Skeletal muscle cell (primary cell): ENCODE results near the gene G6PC3.

Experiments used
- DNase-seq: peaks from one replicate; pipeline ENCODE4 v3.0.0-alpha.2; 2010; ENCODE audit warnings: low read depth
- H3K4me3 ChIP-seq: 2 replicates; pipeline ENCODE4 v1.5.1; 2011; ENCODE audit warnings: low read depth, mild to moderate bottlenecking, control low read depth, low read length, moderate library complexity

G6PC3 gene

DNA sequence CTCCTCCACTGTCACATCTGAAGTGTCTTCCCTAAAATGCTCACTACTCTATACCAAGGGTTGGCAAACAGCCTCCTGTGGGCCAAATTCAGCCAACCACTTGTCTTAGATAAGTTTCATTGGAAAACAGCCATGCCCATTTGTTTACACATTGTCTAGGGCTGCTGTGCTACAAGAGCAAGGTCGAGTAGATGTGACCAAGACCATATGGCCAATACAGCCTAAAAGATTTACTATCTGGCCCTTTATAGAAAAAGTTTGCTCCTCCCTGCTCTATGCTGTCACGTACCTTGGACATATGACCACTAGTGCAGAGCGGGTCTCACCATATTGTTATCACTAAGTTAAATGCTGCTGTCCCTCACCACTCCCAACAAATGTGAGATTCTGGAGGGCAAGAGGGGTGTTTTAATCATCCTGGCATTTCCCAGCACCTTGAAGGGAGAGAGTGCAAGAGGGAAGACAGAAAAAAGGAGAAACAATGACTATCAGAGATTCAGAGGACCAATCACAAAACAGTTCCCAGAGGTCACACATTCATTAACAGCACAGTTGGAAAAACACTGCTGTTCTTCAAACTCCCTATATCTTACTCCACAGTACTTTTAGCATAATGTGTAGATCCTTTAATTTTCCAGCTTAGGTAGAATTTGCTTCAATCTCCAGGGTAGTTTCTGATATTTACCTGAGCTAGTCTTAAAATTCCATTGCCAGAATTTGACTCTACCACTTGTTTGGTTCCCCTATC is 17.2 kb upstream of the G6PC3 start:
- no peak for DNase-seq
- no peak overlapping the region for H3K4me3 ChIP-seq

DNA sequence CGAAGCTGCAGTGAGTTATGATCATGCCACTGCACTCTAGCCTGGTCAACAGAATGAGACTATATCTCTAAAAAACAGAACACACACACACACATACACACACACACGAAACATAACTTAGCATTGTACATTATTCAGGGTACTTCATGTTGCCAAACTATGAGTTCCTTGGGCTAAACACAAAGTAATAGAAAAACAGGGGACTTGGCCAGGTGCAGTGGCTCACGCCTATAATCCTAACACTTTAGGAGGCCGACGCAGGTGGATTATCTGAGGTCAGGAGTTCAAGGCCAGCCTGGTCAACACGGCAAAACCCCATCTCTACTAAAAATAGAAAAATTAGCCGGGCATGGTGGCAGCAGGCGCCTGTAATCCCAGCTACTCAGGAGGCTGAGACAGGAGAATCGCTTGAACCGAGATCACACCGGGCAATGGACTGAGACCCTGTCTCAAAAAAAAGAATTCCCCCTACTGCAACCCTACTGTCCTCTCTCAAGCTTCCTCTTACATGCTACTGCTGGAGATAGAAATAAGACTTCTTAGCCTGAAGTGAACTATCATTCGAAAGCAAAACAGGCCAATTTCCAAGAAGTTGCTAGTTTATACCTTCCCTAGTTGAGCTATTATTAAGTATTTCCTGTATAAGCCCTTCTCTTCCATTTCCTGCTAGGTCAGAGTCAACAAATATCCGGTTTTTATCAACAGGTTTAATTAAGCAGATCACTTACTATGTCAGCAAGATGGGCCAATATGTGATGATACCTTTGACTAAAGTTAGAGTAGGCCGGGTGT is 11.2 kb upstream of the G6PC3 start:
- DNase-seq, result no peak

DNA sequence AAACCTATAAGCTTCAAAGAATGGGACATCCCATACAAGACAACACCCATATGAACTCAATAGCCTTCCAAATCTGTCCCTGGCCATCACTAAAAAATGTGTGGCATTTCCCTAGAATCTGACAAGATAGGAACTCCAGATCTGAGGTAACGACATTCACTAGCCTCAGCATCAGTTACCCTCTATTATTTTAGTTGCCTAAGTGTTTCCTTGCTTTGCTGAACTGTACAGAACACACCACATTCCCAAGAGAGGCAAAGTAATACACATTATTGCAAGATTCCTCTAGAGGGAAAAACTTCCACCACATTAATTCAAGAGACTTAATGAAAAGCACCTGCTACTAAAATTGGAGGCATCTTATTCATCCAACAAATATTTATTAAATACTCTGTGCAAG is 9.1 kb upstream of the G6PC3 start:
- no peak overlapping the region for H3K4me3 ChIP-seq
- no peak for DNase-seq

More for the DNA sequence above, 11.2 kb upstream of the G6PC3 start:
- H3K4me3 ChIP-seq, result no peak overlapping the region

DNA sequence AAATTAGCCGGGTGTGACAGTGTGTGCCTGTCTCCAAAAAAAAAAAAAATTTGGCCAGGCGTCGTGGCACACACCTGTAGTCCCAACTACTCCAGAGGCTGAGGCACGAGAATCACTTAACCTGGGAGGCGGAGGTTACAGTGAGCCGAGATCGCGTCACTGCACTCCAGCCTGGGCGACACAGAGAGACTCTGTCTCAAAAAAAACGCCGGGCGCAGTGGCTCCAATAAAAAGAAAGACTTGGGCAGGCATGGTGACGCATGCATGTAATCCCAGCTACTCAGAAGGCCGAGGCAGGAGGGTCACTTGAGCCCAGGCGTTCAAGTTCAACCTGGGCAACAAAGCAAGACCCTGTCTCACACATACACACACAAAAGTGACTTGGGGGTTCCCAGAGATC is 7.7 kb upstream of the G6PC3 start:
- H3K4me3 ChIP-seq, result no peak overlapping the region
- DNase-seq, result no peak

DNA sequence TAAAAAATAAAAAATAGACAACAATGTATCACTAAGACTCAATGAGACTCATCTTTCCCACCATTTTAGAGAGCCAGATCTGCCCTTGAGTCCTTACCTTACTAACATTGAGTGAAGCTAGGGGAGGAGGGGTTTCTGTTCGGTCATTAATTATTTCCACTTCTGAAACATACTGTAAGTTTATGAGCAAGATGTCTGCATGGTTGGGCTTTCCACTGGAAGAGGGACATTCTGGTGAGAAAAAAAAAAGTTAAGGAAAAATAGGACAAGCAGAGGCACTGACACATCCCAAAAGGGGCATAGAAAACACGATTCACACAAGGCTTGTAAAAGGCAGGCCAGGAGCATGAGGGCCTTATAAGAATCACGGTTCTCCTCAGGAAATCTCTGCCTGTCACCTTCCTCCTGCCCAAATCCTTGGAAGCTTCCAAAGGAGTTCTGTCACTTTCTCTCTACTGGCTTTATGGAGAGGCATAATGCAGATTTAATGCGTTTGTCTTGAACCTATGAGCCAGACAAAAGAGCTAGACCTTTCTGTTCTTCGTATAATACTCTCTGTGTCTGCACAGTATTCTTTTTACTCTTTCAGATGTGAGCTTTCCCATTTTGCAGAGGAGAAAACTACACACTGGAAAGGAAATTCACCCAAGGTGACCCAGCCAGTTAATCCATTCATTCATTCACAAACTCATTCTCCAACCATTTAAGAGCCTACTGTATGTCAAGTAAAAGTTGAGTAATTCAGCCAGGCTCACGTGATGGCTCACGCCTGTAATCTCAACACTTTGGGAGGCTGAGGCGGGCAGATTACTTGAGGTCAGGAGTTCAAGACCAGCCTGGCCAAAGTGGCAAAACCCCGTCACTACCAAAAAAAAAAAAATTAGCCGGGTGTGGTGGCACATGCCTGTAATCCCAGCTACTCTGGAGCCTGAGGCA is 6.6 kb upstream of the G6PC3 start:
- H3K4me3 ChIP-seq, result no peak overlapping the region
- DNase-seq, result no peak

DNA sequence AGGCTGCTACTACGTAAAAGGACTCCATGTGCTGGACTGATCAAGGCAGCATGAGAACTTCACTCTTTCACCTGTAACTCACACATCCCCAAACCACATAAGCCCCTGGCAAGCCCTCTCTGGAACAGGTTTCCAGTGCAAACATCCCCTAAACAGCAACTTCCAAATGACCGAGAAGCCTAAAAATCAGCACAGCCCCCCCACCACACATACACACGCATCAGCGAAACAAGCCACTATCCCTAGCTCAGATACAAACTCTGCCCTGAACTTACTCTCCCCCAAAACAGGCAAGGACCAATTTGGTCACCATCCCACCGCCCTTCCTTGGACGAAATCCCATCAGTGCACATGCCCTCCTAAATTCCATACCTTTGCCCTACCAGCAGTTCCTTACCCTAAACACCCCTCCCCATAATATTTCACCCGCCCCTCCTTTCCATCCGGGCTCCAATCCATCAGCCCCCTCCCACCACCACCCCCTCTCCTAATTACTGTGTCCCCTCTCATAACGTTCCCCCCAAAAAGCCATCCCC is 4.8 kb upstream of the G6PC3 start:
- H3K4me3 ChIP-seq, result peak overlapping the region; percentile 86
- DNase-seq, result no peak

DNA sequence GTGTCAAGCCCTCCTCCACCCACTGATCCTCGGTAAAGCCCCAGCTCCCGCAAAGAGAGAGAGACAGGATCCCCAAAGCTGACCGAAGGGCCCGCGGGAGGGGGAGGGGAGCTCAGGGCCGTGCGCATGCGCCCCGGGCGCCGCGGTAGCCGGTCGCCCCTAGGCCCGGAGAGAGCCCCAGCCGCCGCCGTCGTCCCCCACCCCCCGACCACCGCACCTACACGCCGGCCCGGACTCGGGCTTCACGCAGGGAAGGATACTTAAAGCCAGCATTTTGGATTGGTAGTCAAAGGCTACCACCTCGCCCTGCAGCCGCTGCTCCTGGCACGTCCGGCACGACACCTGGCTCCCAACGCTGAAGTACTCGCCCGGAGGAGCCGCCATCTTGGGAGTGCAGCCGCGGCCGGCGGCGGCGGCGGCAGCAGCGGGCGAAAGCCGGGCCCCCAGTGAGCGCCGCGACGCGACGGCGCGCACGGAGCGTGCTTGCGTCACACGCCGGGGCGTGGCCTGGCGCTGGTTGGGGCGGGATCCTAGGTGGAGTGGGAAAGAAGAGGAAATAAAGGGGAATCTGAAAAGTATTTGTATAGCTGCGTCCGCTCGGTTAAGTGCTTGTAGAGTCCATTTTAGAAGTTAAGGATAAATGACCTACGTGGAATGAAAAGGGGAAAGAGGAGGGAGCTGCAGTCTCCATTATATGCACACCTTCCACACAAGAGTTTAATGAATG is 4.2 kb upstream of the G6PC3 start, which contains the start of gene LSM12:
Gene LSM12 (minus strand): TSS at position 468 of the 727 bp plus-strand sequence. CDS start 84 bp downstream, at position 384.
- H3K4me3 ChIP-seq, result peak within 1 kb of the TSS; percentile 86
- peak; percentile 69 for DNase-seq

DNA sequence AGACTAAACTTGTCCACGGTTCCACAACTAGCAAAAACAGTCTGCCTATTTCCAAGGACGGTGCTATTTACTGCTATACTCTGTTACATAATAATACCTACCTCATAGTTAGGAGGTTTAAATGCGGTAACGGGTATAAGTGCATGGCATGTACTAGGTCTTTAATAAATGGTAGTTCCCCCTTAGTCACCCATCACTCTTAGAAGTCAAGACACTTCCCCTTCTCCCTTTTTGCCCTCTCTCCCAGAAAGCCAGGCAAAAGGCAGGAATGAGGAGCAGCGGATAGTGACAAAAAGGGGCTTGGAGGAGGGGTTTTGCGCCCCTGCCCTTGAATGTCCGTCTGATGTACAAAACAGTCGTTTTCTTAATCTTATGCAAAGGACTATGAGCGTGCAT is 3.0 kb upstream of the G6PC3 start:
- no peak for DNase-seq

DNA sequence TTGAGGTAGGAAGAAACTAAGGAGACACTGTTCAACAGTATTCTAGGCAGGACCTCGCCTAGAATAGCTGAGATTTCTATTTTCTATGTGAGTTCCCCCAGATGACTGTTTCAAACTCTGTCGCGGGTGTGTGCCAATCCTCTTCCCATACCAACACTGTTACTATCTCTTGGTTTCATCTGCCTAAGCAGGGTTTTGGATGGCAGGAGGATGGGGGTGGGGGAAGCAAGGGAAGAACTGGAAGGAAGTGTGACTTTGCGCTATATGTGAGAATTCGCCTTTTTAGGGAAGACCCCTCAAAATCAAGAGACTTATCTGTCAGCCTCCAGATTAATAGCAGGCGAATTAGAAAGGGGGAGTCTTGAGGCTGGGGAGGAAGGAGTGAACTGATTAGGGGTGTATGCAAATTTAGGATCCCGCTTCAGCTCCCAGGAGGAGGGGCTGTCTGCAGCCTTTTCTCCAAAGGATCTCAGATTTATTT is 521 bp upstream of the G6PC3 start:
- peak overlapping the region; percentile 74 for H3K4me3 ChIP-seq
- DNase-seq, result no peak

More for the DNA sequence above, 3.0 kb upstream of the G6PC3 start:
- H3K4me3 ChIP-seq, result no peak overlapping the region

DNA sequence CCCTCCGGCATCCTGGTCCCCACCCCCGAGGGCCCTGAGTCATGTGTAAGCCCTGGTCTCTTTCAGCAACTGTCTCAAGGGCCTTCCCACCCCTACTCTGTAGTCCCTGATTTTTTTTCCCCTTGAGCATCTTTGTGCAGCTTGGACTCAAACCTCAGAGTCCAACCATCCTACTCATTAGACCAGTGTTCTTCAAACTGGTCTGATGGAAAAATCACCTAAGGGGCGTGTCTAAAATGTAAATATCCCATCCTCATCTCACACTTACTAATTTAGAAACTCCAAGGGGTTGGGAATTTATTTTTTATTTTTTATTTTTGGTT is 624 bp downstream of the G6PC3 start:
- no peak for DNase-seq
- peak overlapping the region; percentile 74 for H3K4me3 ChIP-seq

DNA sequence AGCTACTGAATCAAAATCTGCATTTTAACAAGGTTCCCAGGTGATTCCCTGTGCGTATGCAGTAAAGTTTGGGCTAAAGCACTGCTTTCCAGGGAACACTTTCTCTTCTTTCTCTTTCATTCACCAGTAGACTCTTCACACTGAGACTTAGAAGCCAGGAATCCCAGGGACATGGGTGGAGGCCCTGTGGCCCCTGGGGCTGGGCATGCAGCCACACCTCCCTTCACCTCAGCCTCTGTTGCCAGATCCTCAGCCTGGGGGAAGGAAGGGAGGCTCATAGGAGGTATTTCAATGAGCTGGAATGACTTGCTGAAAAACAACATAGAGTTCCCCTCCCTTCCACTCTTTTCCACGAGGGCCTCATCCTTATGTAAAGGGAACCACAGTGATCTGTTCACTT is 1.2 kb downstream of the G6PC3 start:
- DNase-seq, result no peak
- H3K4me3 ChIP-seq, result peak overlapping the region; percentile 74

DNA sequence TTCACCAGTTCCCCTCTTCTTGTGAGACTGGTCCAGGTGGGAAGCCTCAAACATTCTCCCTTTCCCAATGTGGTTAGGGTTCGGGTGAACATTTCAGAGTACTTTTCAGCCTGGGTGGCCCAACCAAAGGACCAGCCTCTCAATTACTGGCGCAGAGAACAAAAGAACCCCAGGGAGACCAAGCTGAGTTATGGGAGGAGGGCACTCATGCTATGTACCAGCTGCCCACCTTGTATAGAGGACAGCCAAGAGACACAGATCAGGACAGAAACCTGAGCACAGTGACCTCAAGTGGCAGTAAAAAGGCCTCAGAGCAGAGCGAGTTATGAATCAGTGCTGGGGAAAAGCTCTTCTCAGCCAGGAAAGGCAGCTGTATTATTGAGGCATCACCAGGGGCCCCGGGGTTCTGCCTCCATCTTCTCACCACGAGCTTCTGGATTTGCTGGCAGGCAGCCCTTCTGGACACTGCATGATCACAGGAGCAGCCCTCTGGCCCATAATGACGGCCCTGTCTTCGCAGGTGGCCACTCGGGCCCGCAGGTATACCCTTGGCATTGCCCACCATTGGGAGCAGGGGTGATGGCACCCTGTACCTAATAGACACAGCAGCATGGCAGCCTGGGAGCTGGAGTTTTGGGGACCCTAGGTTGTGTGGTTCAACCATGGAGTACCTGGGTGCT is 3.8 kb downstream of the G6PC3 start:
- no peak overlapping the region for H3K4me3 ChIP-seq
- DNase-seq, result no peak

DNA sequence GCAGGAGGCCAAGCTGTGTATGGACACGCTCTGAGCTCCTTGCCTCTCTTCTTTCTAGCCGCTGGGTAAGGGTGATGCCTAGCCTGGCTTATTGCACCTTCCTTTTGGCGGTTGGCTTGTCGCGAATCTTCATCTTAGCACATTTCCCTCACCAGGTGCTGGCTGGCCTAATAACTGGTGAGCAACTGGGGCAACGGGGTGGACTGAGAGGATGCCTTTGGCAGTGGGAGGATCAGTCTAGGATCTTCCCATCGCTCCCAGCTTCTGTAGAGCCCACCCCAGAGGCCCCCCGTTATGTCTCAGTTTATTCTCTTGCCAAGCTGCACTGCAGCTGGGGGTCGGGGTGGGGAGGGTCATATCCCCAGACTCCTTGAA is 4.4 kb downstream of the G6PC3 start:
- no peak for DNase-seq
- no peak overlapping the region for H3K4me3 ChIP-seq

DNA sequence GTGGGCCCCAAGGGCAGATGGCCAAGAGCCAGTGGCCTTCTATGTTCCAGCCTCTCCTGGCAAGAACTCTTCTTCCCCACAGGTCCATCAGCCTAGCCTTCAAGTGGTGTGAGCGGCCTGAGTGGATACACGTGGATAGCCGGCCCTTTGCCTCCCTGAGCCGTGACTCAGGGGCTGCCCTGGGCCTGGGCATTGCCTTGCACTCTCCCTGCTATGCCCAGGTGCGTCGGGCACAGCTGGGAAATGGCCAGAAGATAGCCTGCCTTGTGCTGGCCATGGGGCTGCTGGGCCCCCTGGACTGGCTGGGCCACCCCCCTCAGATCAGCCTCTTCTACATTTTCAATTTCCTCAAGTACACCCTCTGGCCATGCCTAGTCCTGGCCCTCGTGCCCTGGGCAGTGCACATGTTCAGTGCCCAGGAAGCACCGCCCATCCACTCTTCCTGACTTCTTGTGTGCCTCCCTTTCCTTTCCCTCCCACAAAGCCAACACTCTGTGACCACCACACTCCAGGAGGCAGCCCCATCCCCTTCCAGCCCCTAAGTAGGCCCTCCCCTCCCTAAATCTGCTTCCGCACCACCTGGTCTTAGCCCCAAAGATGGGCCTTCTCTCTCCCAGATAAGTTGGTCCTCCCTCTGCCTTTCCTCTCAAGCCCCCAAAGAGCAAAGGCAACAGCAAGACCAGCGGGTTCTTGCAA is 5.2 kb downstream of the G6PC3 start:
- no peak for DNase-seq
- H3K4me3 ChIP-seq, result no peak overlapping the region

DNA sequence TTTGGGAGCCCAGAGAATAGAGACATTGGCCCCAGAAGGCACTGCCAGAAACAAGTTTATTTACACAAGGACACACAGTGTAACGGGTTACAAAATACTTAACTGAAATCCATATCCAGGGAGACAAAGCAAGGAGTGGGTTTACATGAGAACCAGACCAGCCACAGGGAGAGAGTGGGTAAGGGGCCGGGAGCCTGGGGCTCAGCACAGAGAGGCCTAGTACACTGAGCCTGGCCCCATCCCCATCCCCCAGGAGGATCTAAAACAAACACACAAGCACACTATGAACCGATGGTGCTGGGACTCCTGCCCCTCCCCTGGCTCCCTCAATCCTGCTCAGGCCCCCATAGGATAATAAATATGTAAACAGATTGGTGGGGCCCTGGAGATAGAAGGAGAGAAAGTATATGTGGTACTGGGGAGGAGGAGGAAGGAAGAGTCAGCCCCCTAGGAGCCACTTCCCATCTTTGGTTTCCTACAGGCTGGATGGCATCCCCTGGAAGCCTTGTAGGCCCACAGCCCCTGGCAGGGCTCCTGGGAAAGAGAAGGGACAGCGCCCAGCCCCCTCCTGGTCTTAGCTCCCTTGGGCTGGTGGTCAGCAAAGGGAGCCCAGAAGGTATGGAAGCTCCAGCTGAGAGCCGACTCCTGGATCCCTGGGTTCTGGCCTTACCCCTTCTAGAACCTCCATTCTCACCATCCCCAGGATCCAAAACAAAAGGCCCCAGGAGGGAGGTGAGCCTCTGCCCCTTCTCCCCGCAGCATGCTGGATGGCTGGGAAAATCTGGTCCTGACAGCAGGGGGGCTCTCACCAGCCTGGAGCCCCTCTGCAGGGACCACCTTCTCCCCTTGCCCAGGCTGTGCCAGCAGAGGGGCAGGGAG is 6.4 kb downstream of the G6PC3 start:
- no peak for DNase-seq
- no peak overlapping the region for H3K4me3 ChIP-seq

DNA sequence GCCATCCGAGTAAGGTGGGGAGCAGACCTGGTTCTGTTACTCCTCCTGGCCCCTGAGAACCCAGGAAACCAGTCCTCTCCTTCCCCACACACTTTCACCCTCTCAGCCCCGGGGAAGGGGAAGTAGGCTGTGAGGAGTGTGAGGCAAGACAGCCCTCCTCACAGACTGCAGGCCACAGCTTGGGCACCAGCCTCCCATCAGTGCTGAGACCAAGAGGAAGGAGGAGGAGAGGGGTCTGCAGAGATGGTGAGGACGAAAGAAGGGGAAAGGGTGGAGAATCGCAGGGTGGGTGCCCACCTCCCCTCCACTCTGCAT is 7.0 kb downstream of the G6PC3 start:
- DNase-seq, result no peak
- H3K4me3 ChIP-seq, result no peak overlapping the region

DNA sequence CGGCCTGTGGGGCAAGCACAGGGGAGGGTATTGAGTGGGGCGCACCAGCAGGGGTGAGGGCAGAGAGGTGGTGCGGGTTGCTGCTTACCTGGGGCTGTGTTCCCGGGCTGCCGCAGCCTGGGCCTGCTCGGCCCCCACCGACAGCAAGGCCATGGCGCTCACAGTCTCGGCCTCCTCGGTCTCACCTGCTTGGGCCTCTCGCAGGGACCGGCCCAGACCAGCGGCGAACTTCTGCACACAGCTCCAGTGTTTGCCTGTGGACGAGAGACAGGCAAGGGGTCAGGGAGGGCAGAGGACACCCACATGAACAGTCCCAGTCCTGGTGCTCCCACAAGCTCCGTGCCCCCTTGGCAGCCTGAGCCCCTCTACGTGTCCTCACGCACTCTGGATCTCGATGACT is 7.9 kb downstream of the G6PC3 start:
- H3K4me3 ChIP-seq, result no peak overlapping the region
- DNase-seq, result no peak
